Breast epithelium (tissue), 4 donors: ENCODE results near the gene SLC52A1. TPM values are rescaled to one million over a fixed set of nuclear protein-coding genes. Genes with fewer than 3 reads are reported as not detected.

Experiments used
- DNase-seq, 2 donors: peaks; one replicate each; pipeline ENCODE4 v3.0.0-alpha.2; 2019; ENCODE audit warnings: low spot score in 2 of 2
- H3K27ac ChIP-seq, 2 donors: fragments of 200-600 bp; sonication (generic) in 1 of 2; one replicate each; pipeline ENCODE4 v1.5.1; 2016 to 2019; ENCODE audit warnings: mild to moderate bottlenecking in 1 of 2
- H3K27me3 ChIP-seq, 2 donors: fragments of 200-600 bp; sonication (generic) in 1 of 2; one replicate each; pipeline versions ENCODE4 v1.5.1 to v1.6.0; 2017 to 2019; ENCODE audit warnings: control low read depth in 1 of 2, mild to moderate bottlenecking in 1 of 2
- H3K36me3 ChIP-seq: fragments of 200-600 bp; one replicate; pipeline ENCODE4 v1.5.1; 2019
- H3K4me1 ChIP-seq, 2 donors: fragments of 200-600 bp; sonication (generic); one replicate each; pipeline ENCODE4 v1.5.1; 2016 to 2019; ENCODE audit warnings: control low read depth in 1 of 2
- H3K4me3 ChIP-seq, 3 donors: fragments of 200-600 bp; sonication (generic); 1 replicate in 2 of 3; 2 replicates in 1 of 3; pipeline ENCODE4 v1.5.1; 2016 to 2019; ENCODE audit warnings: mild to moderate bottlenecking in 3 of 3, moderate library complexity in 2 of 3
- H3K9me3 ChIP-seq, 2 donors: fragments of 200-600 bp; sonication (generic) in 1 of 2; one replicate each; pipeline ENCODE4 v1.5.1; 2016 to 2019; ENCODE audit warnings: control low read depth in 1 of 2
- POLR2A ChIP-seq: fragments of 450-650 bp; IDR thresholded peaks from one replicate; pipeline ENCODE4 v1.6.1; 2016; ENCODE audit warnings: antibody characterized with exemption, mild to moderate bottlenecking, moderate library complexity
- POLR2AphosphoS5 ChIP-seq, 3 donors: sonication (generic); formaldehyde crosslinking; IDR thresholded peaks; one replicate each; pipeline ENCODE4 v1.6.1; 2017; ENCODE audit warnings: antibody characterized with exemption in 3 of 3
- intact Hi-C: fragments of 100-400 bp; cut with DNase I; formaldehyde crosslinking; loops from one replicate; pipeline ENCODE4 v1.15.1; 2023; ENCODE audit warnings: low total_unique reads
- total RNA-seq, 3 donors: library from RNA; depleted of rRNA; stranded (reverse); fragments of >200 nt; gene quantifications; one replicate each; pipeline ENCODE4 v1.1.0, GENCODE V29; 2016
- TF ChIP-seq, protein P1 (sequence below), 3 donors: fragments of 450-650 bp; IDR thresholded peaks; one replicate each; pipeline ENCODE4 v1.5.1; 2016 to 2017; ENCODE audit warnings: antibody characterized with exemption in 3 of 3, mild to moderate bottlenecking in 3 of 3, moderate library complexity in 3 of 3

Gene SLC52A1
- total RNA-seq, 3 donors from 2014 or later, result 0.29 to 0.98 (median 0.32) TPM

DNA sequence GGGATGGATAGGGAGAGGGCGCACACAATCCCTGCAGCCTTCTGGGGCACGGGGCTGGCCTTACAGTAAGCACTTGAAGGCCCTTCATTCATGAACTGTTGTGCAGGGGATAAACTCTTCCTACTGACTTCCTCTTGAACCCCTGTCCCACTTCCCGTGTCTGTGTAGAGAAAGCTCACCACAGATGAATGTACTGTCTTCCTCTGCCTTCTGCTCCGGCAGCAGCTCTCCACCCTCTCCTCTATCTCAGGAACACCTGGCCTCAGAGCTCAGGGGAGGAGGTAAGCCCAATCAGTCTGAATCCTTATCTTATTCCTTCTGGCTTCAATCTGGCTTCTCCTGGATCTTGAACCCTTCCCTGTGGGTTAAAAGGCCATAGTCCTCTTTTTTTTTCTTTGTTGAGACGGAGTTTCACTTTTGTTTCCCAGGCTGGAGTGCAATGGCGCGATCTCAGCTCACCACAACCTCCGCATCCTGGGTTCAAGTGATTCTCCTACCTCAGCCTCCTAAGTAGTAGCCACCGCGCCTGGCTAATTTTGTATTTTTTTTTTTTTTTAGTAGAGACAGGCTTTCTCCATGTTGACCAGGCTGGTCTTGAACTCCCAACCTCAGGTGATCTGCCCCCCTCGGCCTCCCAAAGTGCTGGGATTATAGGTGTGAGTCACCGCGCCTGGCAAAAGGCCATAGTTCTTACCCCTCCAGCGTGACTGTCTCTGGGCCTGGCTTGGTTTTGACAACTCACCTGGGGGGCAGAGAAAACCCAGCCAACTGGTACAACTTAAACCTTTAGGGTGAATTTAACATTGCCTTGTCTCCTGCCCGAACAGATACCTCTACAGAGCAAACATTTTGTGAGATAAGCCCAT, 7.2 kb upstream of the SLC52A1 start:
- TF ChIP-seq, protein P1, sequence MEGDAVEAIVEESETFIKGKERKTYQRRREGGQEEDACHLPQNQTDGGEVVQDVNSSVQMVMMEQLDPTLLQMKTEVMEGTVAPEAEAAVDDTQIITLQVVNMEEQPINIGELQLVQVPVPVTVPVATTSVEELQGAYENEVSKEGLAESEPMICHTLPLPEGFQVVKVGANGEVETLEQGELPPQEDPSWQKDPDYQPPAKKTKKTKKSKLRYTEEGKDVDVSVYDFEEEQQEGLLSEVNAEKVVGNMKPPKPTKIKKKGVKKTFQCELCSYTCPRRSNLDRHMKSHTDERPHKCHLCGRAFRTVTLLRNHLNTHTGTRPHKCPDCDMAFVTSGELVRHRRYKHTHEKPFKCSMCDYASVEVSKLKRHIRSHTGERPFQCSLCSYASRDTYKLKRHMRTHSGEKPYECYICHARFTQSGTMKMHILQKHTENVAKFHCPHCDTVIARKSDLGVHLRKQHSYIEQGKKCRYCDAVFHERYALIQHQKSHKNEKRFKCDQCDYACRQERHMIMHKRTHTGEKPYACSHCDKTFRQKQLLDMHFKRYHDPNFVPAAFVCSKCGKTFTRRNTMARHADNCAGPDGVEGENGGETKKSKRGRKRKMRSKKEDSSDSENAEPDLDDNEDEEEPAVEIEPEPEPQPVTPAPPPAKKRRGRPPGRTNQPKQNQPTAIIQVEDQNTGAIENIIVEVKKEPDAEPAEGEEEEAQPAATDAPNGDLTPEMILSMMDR (IDR thresholded peaks at IDR 0.05), result no peak
- TF ChIP-seq POLR2A (no peak), POLR2AphosphoS5 (IDR thresholded peaks at IDR 0.05) (no peak)
- Histone ChIP-seq H3K27ac (no peak overlapping the region), H3K4me3 (no peak overlapping the region), H3K36me3 (no peaks in the 10 kb centered on the region), H3K9me3 (no peaks in the 10 kb centered on the region), H3K27me3 (no peaks in the 10 kb centered on the region), H3K4me1 (no peaks in the 10 kb centered on the region)
- DNase-seq, result no peak
- intact Hi-C loops, result no loop called here

DNA sequence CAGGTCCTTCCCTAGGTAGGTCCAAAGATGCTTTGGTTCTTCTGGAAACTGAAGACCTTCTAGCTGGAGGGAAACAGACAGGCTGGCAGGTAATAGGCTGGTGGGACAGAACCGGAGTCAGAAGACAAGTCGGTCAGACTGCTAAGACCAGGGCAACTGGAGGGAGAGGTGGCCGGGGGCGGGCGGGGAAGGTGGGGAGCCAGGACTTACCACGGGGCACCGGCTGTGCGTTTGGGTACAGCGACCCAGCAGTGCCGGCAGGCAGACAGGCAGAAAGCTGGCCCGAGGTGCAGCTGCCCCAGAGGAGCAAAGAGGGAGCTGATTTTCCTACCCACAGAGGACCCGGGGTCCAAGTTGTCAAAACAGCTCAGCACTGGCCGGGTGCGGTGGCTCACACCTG, 575 bp downstream of the SLC52A1 start:
- Histone ChIP-seq H3K36me3 (no peaks in the 10 kb centered on the region), H3K27ac (no peak overlapping the region), H3K4me1 (no peaks in the 10 kb centered on the region), H3K4me3 (peak overlapping the region in 2 of 3 donors; percentile 58 to 71), H3K27me3 (no peaks in the 10 kb centered on the region), H3K9me3 (no peaks in the 10 kb centered on the region)
- TF ChIP-seq POLR2A (no peak), POLR2AphosphoS5 (IDR thresholded peaks at IDR 0.05) (no peak)
- TF ChIP-seq, protein P1 (IDR thresholded peaks at IDR 0.05), result no peak
- intact Hi-C loops, result no loop called here
- no peak for DNase-seq

DNA sequence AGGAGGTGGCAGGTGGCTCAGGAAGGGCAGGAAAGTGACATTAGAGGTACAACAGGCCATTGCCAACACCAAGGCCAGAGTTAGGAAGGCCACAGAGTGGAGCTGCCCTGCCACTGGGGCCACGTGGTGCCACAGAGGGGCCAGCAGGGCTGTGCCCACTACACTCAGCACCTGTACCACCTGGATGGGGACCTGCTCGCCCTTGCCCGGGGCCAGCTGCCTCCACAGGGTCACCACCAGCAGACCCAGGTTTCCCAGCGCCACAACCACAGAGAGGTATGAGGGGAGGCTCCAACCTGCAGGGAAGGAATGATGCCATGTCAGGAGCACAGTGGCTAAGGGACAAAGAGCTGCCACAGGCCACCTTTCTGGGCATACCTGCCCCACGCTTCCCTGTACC, 1.2 kb downstream of the SLC52A1 start:
- H3K27me3 ChIP-seq, result no peaks in the 10 kb centered on the region
- intact Hi-C loops, result no loop called here
- no peaks in the 10 kb centered on the region for H3K36me3 ChIP-seq
- TF ChIP-seq, protein P1 (IDR thresholded peaks at IDR 0.05), result no peak
- no peak for TF ChIP-seq POLR2A
- no peak for TF ChIP-seq POLR2AphosphoS5 (IDR thresholded peaks at IDR 0.05)
- H3K27ac ChIP-seq, result no peak overlapping the region
- H3K4me1 ChIP-seq, result no peaks in the 10 kb centered on the region
- no peak for DNase-seq
- no peaks in the 10 kb centered on the region for H3K9me3 ChIP-seq
- H3K4me3 ChIP-seq, result no peak overlapping the region

DNA sequence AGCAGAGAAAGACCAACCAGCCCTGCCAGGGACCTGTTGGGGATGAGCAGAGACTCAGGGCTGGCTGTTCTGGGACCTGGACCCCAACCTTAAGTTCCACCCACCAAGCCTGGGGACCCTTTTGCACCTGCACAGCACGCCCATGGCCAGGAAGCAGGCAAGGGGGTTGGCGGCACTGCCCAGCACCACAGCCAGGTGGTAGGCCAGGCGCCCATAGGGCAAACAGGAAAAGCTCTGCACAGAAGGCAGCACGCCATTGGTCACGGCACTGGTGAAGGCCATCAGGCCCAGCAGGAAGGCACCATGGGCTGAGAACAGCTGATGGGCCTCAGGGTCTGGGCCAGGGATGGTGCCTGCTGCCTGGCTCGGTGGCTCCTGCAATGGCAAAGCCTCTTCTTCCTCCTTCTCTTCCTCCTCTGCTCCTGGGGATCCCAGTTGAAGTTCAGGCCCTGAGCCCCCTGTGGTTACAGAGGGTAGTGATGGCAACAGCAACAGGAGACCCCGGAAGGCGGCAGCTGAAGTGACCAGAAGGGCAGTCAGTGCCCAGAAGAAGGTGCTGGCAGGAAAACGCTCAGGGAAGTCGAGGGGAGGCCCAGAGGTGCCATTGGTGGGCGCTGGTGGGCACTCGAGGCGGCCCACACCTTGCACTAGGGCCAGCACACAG, 1.7 kb downstream of the SLC52A1 start:
- Histone ChIP-seq H3K36me3 (no peaks in the 10 kb centered on the region), H3K4me3 (no peak overlapping the region), H3K9me3 (no peaks in the 10 kb centered on the region), H3K4me1 (no peaks in the 10 kb centered on the region), H3K27me3 (no peaks in the 10 kb centered on the region), H3K27ac (no peak overlapping the region)
- no peak for DNase-seq
- intact Hi-C loops, result no loop called here
- TF ChIP-seq POLR2AphosphoS5 (IDR thresholded peaks at IDR 0.05) (no peak), POLR2A (no peak)
- TF ChIP-seq, protein P1 (IDR thresholded peaks at IDR 0.05), result no peak

GRCh38 chr17:5032865-5033264, 2.4 kb downstream of the SLC52A1 start:
- H3K27ac ChIP-seq, result no peak overlapping the region
- intact Hi-C loops, result no loop called here

More at GRCh38 chr17:5032865-5033264, 2.4 kb downstream of the SLC52A1 start:
- H3K36me3 ChIP-seq, result no peaks in the 10 kb centered on the region
- no peak overlapping the region for H3K4me3 ChIP-seq
- no peaks in the 10 kb centered on the region for H3K9me3 ChIP-seq
- H3K27me3 ChIP-seq, result no peaks in the 10 kb centered on the region
- no peak for DNase-seq
- H3K4me1 ChIP-seq, result no peaks in the 10 kb centered on the region
- TF ChIP-seq POLR2A, result no peak
- no peak for TF ChIP-seq POLR2AphosphoS5 (IDR thresholded peaks at IDR 0.05)
- TF ChIP-seq, protein P1 (IDR thresholded peaks at IDR 0.05), result no peak
